Neural cell (in vitro differentiated cells): ENCODE data around the gene POLR1F. TPM values are rescaled to one million over a fixed set of nuclear protein-coding genes. Genes with fewer than 3 reads are reported as not detected.

Source experiments
- H2AFZ ChIP-seq: fragments of 200-600, 300-800 bp; sonication (generic), shearing (Covaris generic); 2 replicates; pipeline ENCODE4 v1.6.0; 2014; ENCODE audit warnings: low read depth, mild to moderate bottlenecking, antibody characterized with exemption, low read length, moderate library complexity
- H3F3A ChIP-seq: fragments of 200-600 bp; shearing (Covaris generic); 2 replicates; pipeline ENCODE4 v1.6.1; 2016; ENCODE audit warnings: mild to moderate bottlenecking, moderate library complexity, mixed read lengths, antibody characterized with exemption, low read length; ENCODE audit not compliant: insufficient read depth, poor library complexity, severe bottlenecking
- H3K27ac ChIP-seq: fragments of 200-600, 300-800 bp; sonication (generic), shearing (Covaris generic); 2 replicates; pipeline ENCODE4 v1.5.1; 2014; ENCODE audit warnings: mild to moderate bottlenecking, low read length, moderate library complexity
- H3K27me3 ChIP-seq: fragments of 300-800, 200-600 bp; sonication (generic), shearing (Covaris generic); 2 replicates; pipeline ENCODE4 v1.6.0; 2014; ENCODE audit warnings: mild to moderate bottlenecking, low read depth, low read length, moderate library complexity; ENCODE audit not compliant: insufficient read depth
- H3K36me3 ChIP-seq: fragments of 300-800, 200-600 bp; sonication (generic), shearing (Covaris generic); 2 replicates; pipeline ENCODE4 v1.5.1; 2014; ENCODE audit warnings: mild to moderate bottlenecking, antibody characterized with exemption, low read length, moderate library complexity; ENCODE audit not compliant: insufficient read depth
- H3K4me2 ChIP-seq: fragments of 300-800, 200-600 bp; sonication (generic), shearing (Covaris generic); 2 replicates; pipeline ENCODE4 v1.6.0; 2014; ENCODE audit warnings: mild to moderate bottlenecking, low read length
- H3K4me3 ChIP-seq: fragments of 300-800, 200-600 bp; sonication (generic), shearing (Covaris generic); 2 replicates; pipeline ENCODE4 v1.5.1; 2014; ENCODE audit warnings: mild to moderate bottlenecking, low read length, moderate library complexity
- H3K79me2 ChIP-seq: fragments of 200-600 bp; shearing (Covaris generic); replicated peaks from 2 replicates; pipeline ENCODE4 v1.6.0; 2014; ENCODE audit warnings: mild to moderate bottlenecking, low read length, moderate library complexity; ENCODE audit not compliant: insufficient read depth
- H3K9ac ChIP-seq: fragments of 300-800, 200-600 bp; sonication (generic), shearing (Covaris generic); 2 replicates; pipeline ENCODE4 v1.6.1; 2016; ENCODE audit warnings: mild to moderate bottlenecking, low read length, mixed read lengths
- H3K9me2 ChIP-seq: fragments of 200-600 bp; shearing (Covaris generic); 2 replicates; pipeline ENCODE4 v1.6.1; 2016; ENCODE audit warnings: mild to moderate bottlenecking, low read length, mixed read lengths; ENCODE audit not compliant: insufficient read depth
- H3K9me3 ChIP-seq: fragments of 200-600, 300-800 bp; sonication (generic), shearing (Covaris generic); 2 replicates; pipeline ENCODE4 v1.6.1; 2016; ENCODE audit warnings: mild to moderate bottlenecking, mixed run types, low read length, moderate library complexity, mixed read lengths
- H4K20me1 ChIP-seq: fragments of 200-600 bp; shearing (Covaris generic); 2 replicates; pipeline ENCODE4 v1.6.1; 2016; ENCODE audit warnings: mild to moderate bottlenecking, mixed run types; ENCODE audit not compliant: insufficient read depth
- CTCF ChIP-seq: fragments of 450-650 bp; IDR thresholded peaks from 2 replicates; pipeline ENCODE4 v1.5.1; 2014; ENCODE audit warnings: antibody characterized with exemption, mild to moderate bottlenecking, moderate library complexity; ENCODE audit not compliant: poor library complexity, severe bottlenecking
- EP300 ChIP-seq: fragments of 450-650 bp; conservative IDR thresholded peaks from 2 replicates; pipeline ENCODE4 v1.6.1; 2014; ENCODE audit warnings: antibody characterized with exemption, mild to moderate bottlenecking, moderate library complexity; ENCODE audit not compliant: poor library complexity, severe bottlenecking
- EZH2 ChIP-seq: fragments of 200-600, 300-800 bp; shearing (Covaris generic), sonication (generic); IDR thresholded peaks from 2 replicates; pipeline ENCODE4 v1.6.1; 2014; ENCODE audit warnings: antibody characterized with exemption, low read length, borderline replicate concordance, mild to moderate bottlenecking; ENCODE audit not compliant: insufficient read depth, poor library complexity, severe bottlenecking
- MXI1 ChIP-seq: fragments of 450-650 bp; conservative IDR thresholded peaks from 2 replicates; pipeline ENCODE4 v1.6.1; 2014; ENCODE audit warnings: antibody characterized with exemption, mild to moderate bottlenecking; ENCODE audit not compliant: poor library complexity, severe bottlenecking
- POLR2AphosphoS5 ChIP-seq: IDR thresholded peaks from 2 replicates; pipeline ENCODE4 v1.6.1; 2012
- RAD21 ChIP-seq: fragments of 450-650 bp; conservative IDR thresholded peaks from 2 replicates; pipeline ENCODE4 v1.6.1; 2014; ENCODE audit warnings: antibody characterized with exemption, mild to moderate bottlenecking, moderate library complexity
- REST ChIP-seq: IDR thresholded peaks from 2 replicates; pipeline ENCODE4 v1.6.1; 2012; ENCODE audit warnings: borderline replicate concordance
- SMC3 ChIP-seq: fragments of 450-650 bp; conservative IDR thresholded peaks from 2 replicates; pipeline ENCODE4 v1.6.1; 2014; ENCODE audit warnings: antibody characterized with exemption, mild to moderate bottlenecking, moderate library complexity; ENCODE audit not compliant: poor library complexity
- TAF1 ChIP-seq: IDR thresholded peaks from 2 replicates; pipeline ENCODE4 v1.6.1; 2012; ENCODE audit warnings: low read depth
- polyA plus RNA-seq: library from polyadenylated mRNA; depleted of rRNA; stranded (reverse); fragments of >200 nt; gene quantifications from 2 replicates; pipeline ENCODE4 v1.2.3, GENCODE V29; 2014

POLR1F gene
- polyA plus RNA-seq, 1 donor from 2014 or later: 11.9 TPM

GRCh38 chr7:19675816-19676215, 33.0 kb downstream of the POLR1F start:
- Histone ChIP-seq H3K9me2 (no peaks in the 10 kb centered on the region), H3K27ac (no peak overlapping the region), H3K4me2 (no peak overlapping the region), H3K9ac (no peak overlapping the region), H3F3A (no peaks in the 10 kb centered on the region), H2AFZ (no peak overlapping the region), H3K36me3 (no peaks in the 10 kb centered on the region), H3K4me3 (no peak overlapping the region), H3K79me2 (no peaks in the 10 kb centered on the region), H4K20me1 (no peaks in the 10 kb centered on the region), H3K9me3 (no peaks in the 10 kb centered on the region), H3K27me3 (no peaks in the 10 kb centered on the region)
- TF ChIP-seq EP300 (no peak), SMC3 (no peak), TAF1 (no peak), REST (no peak), POLR2AphosphoS5 (no peak), CTCF (no peak), RAD21 (no peak)

GRCh38 chr7:19674266-19674960, 34.4 kb downstream of the POLR1F start:
- Histone ChIP-seq H3K27ac (no peak overlapping the region), H3K9ac (no peak overlapping the region), H3K79me2 (no peaks in the 10 kb centered on the region), H3K4me3 (no peak overlapping the region), H2AFZ (no peak overlapping the region), H3K27me3 (no peaks in the 10 kb centered on the region), H3K9me3 (no peaks in the 10 kb centered on the region), H4K20me1 (no peaks in the 10 kb centered on the region), H3F3A (no peaks in the 10 kb centered on the region), H3K36me3 (no peaks in the 10 kb centered on the region), H3K9me2 (no peaks in the 10 kb centered on the region), H3K4me2 (no peak overlapping the region)
- no peak for TF ChIP-seq SMC3
- TF ChIP-seq MXI1: no peak
- no peak for TF ChIP-seq EP300
- TF ChIP-seq CTCF: no peak
- TF ChIP-seq EZH2: no peak
- TF ChIP-seq REST: no peak
- no peak for TF ChIP-seq TAF1
- TF ChIP-seq POLR2AphosphoS5: no peak
- TF ChIP-seq RAD21: no peak
